Renal cortical epithelial cell (primary cell): ENCODE data around the gene RNF224. TPM values are rescaled to one million over a fixed set of nuclear protein-coding genes. Genes with fewer than 3 reads are reported as not detected.

Experiments
- DNase-seq: peaks from one replicate; pipeline ENCODE4 v3.0.0-alpha.2; 2011; ENCODE audit warnings: low read depth
- total RNA-seq: library from RNA; depleted of rRNA; stranded (reverse); fragments of >200 nt; gene quantifications from 2 replicates; pipeline ENCODE4 v1.2.3, GENCODE V29; 2014

The RNF224 gene
- total RNA-seq, 1 donor from 2014 or later = 0.15 TPM

DNA sequence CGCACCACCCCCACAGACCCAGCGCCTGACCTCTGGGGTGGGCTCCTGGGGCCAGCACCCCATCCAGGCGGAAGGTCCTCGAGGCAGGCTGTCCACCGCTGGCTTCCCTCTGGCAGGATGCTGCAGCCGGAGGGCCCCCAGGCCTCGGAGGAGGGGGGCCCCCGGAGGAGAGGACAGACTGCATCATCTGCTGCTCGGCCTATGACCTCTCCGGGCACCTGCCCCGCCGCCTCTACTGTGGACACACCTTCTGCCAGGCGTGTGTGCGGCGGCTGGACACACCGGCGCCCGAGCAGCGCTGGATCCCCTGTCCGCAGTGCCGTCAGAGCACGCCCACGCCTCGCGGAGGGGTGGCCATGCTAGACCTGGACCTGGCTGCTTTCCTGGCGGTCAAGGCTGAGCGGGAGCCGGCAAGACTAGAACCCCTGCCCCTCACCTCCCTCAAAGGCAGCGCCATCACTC, 1.2 kb downstream of the RNF224 start:
- DNase-seq = no peak

DNA sequence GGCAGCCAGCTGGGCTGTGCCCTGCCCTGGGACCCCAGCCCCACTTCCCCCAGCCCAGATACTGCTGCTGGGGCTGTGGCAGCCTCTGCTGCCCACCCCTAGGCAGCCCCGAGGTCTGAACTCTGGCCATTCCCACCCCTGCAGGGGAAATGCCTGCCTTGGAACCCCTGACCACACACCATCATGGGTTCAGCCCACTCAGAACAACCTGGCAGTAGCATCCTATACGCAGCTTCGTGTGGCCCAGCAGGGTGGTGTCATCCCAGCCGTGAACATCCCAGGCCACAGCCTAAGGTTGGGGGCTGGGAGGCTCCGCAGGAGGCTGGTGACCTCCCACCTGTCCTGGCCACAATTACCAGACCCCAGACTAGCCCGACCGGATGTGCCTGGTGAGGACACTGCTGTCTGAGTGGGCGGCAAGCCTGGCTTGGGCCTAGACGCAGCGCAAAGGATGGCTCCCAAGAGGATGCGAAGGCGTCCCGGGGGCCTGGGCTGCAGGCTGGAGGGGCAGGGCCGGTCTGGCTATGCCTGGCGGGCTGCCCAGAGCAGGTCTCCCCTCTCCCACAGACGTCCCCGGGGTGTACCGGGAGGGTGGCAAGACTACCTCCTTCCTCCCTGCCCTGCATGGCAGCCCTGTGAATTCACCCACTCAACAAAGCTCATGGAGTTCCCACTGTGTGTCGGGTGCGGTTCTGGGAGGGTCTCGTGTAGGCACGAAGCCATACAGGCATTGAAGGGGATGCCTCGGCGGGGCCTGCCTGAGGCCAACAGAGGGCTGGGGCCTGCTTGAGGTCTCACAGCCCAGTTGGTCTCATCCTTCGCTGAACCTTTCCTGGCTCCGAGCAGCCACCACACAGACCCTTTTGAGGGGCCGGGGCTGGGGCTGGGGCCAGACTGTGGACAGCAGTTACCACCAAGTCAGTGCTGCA, 1.9 kb downstream of the RNF224 start:
- no peak for DNase-seq

DNA sequence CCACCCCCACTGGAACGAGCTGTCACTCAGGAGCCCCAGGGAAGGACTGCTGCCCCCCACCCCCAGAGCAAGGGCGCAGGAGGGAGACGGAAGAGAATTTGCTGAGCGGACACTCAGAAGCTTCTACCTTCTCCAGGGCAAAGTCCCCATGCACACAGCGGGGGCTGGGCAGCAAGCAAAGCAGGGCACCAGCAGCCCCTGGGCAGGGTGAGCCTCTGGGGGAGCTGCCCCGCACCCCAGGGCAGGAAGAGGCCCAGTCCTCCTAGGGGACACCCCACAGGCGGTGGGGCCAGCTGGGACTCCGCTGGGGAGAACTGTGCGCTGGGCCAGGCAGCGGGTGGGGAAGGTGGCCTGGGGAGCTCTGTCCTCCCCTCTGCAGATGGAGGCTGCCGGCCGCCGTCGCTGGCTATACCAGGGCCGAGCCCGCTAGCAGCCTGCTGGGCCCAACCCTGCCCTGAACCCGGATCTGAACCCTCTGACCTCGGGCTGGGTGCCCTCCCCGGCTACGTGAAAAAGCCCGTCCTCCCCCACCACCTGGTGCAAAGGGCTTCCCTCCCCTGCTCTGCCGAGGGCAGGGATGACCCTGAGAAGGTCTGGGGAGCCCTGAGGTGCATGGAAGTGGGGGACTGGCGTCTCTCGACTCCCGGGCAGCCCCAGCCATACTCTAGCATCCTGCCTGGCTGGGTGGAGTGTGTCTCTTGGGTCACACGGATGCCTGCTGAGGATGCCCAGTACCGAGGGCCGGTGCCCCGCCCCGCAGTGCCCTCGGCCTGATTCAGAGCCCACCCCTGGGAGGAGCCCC, 2.8 kb downstream of the RNF224 start:
- no peak for DNase-seq

DNA sequence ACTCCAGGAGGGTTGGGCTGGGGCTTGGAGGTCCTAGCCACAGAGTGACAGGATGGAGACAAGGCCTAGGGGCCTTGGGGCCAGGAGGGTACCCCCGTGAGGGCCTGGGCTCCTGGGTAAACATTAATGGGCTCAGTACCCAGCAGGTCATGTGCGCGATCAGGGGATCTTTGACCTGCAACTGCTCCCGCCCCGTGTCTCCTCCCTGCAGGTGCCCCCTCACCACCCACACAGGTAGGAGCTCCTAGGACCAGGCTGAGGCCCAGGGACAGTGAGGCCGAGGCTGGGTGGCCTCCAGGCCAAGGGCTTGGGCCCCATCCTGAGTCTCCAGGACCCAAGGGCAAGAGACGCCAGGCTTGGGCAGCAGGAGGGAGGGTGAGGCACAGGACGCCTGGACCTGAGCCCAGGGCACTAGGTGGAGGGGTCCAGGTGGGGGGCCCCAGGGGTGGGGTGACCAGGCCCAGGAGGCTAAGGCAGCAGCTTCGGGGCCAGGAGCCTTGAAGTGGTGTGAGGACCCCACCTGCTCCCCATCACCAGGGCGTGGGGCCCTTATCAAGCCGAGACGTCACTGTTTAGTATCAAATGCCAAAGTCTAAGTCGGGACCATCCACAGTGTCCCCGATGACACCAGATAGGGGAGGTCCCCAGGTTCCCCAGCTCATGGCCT, 3.5 kb downstream of the RNF224 start, which contains the start of gene SLC34A3:
SLC34A3 (plus strand) TSS at position 197 of the 667 bp plus-strand sequence. CDS start 802 bp downstream, outside the sequence.
- no peak for DNase-seq

DNA sequence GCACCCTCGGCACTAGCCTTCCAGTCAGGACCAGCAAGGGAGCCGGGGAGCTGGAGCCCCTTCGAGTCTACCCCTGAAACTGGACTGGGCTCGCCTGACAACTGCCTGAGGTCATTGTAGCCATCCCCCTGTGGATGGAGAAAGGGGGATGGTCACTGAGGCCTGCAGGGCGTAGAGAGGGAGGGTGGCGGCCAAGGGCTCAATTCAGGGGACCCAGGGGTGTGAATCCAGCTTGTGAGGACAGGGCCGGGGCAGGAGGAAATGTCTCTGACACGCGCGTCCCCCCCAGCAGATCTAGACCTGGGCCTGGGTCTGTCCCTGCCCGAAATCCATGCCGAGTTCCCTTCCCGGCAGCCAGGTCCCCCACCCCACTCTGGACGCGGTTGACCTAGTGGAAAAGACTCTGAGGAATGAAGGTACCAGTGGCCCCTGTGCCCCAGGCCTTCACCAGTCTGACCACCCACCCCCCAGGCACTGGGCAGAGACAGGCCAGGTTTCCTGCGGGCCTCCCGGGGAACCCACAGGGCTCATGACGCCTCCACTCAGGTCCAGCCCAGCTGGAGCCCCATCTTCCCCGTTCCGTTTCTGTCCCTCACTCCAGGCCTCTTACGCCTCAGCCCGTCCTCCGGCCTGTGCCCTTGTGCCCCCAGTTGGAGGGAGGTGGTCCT, 4.2 kb downstream of the RNF224 start:
- DNase-seq = no peak

DNA sequence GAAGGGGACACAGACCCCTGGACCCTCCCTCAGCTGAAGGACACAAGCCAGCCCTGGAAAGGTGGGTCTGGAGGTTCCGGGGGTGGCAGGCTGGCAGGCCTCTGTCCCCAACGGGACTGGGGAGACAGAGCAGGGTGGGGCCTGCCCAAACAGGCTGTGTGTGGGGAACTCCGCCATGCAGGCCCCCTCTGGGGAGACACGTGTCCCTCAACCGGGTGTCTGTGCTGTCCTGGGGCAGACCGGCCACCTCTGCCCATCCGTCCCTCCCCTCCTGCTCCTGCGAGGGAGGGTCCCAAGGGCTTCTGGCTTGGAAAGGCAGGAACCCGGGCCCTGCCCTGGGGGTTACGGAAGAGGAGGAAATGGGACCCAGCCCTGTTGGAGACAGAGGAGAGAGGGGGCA, 4.8 kb downstream of the RNF224 start:
- no peak for DNase-seq

DNA sequence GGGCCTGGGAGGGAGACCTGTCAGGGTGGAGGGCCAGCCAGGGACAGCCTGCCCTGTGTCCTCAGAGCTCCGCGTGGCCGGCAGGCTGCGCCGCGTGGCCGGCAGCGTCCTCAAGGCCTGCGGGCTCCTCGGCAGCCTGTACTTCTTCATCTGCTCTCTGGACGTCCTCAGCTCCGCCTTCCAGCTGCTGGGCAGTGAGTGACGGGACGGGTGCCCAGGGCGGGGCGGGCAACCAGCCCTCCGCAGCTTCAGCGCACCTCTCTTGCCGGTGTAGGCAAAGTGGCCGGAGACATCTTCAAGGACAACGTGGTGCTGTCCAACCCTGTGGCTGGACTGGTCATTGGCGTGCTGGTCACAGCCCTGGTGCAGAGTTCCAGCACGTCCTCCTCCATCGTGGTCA, 5.2 kb downstream of the RNF224 start:
- no peak for DNase-seq

DNA sequence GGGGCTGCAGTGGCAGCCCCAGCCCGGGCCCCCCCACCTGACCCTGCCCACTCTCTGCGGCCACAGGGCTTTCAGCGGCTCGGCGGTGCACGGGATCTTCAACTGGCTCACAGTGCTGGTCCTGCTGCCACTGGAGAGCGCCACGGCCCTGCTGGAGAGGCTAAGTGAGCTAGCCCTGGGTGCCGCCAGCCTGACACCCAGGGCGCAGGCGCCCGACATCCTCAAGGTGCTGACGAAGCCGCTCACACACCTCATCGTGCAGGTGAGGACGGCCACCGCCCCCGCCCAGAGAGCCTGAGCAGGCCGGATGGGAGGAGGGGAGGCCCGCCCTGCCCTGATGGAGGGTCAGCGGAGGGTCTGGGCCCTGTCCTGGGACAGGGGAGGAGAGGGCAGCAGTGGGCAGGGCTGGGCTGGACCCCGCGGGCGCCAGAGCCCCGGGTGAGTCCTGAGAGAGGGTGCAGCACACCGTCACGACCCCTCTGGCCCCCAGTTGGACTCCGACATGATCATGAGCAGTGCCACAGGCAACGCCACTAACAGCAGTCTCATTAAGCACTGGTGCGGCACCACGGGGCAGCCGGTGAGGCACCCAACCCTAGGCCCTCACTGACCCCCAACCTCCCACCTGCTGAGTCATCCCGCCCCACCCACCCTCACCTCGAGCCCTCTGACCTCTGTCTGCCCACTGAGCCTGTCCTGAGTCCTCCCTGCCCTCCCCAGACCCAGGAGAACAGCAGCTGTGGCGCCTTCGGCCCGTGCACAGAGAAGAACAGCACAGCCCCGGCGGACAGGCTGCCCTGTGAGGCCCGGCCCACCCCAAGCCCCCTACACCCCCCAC, 6.1 kb downstream of the RNF224 start:
- no peak for DNase-seq

DNA sequence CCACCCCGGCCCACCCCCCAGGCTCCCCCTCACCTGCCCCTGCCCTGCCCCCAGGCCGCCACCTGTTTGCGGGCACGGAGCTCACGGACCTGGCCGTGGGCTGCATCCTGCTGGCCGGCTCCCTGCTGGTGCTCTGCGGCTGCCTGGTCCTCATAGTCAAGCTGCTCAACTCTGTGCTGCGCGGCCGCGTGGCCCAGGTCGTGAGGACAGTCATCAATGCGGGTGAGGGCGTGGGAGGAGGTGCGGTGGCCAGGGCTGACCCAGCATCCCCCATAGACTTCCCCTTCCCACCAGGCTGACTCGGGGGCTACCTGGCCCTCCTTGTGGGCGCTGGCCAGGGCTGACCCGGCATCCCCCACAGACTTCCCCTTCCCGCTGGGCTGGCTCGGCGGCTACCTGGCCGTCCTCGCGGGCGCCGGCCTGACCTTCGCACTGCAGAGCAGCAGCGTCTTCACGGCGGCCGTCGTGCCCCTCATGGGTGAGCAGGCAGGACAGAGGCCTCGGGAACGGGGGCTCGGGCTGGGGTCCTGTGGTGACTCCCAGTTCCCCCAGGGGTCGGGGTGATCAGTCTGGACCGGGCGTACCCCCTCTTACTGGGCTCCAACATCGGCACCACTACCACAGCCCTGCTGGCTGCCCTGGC, 6.9 kb downstream of the RNF224 start:
- no peak for DNase-seq

DNA sequence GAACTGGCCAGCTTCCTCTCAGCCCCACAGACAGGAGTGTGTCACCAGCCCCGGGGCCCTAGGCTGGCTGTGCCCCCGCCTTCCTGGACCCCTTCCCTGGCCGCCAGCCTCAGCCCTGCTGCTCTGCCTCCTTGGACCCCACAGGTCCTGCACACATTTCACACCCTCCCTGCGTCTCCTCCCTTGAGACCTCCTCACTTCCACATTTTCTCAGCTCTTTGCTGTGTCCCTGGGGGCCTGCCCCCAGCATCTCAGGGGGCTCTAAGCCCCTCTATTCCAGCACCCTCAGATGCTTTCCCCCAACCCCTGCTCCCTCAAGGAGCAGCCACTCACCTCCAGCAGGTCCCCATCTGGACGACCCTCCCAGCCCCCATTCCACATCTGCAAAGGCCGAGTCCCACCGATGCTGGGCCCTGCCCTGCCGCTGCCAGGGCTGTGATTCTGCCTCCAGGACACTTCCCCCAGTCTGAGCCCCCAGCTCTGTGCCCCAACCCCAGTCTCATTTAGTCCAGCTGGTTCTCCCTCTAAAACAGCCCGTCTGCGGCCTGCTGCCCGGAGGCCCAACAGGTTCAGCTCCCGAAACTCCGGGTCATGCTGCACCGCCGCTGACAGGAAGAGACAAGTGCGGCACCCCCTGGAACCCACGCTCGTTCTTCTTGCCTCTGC, 7.6 kb downstream of the RNF224 start:
- DNase-seq = no peak

DNA sequence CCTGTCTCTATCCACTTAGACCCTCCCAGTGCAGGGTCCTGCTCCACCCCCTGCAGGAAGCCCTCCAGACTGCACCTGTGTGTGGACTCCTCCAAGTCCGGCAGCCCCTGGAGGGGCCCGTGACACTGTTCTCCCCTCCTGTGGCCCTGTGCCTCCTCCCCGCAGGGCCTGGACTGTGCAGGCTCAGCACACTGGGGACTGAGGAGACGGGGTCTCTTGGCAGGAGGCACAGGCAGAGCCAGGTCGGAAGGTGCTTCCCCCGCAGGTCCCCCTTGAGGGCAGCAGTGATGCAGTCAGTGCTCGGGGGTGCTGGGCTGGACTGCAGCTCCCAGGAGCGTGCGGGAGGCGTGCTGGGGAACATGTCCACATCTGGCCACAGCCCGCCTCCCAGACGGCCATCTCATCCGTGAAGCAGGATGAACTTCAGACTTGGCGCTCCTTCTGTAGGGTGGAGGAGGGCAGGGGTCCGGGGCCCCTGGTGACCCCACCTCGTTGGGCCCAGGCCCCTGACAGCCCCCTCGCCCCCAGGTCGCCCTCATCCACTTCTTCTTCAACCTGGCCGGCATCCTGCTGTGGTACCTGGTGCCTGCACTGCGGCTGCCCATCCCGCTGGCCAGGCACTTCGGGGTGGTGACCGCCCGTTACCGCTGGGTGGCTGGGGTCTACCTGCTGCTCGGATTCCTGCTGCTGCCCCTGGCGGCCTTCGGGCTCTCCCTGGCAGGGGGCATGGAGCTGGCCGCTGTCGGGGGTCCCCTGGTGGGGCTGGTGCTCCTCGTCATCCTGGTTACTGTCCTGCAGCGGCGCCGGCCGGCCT, 8.3 kb downstream of the RNF224 start:
- DNase-seq = no peak

DNA sequence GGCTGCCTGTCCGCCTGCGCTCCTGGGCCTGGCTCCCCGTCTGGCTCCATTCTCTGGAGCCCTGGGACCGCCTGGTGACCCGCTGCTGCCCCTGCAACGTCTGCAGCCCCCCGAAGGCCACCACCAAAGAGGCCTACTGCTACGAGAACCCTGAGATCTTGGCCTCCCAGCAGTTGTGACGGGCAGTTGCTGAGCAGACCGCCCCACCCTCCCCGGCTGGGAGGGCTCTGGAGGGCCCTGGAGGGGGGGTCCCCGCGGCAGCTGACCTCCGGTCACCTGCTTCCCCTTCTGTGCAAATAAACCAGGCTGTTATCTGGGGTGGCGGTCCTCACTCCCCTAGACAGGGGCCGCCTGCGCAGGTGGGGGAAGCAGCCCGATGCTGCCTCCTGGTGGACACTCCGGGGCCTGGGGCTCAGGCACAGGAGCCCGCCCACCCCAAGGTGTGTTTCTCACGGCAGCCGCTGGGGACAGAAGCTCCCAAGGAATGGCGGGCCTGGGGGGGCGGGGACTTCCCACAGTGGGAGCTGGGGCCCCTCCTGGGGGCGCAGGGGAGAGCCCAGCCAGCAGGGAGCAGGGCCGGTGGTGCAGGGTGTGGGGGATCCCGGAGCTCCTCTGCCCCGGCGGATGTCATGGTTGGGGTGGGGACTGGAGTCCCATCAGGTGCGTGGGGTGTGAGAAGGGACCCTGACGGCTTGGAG, 9.1 kb downstream of the RNF224 start:
- DNase-seq = peak; percentile 40

DNA sequence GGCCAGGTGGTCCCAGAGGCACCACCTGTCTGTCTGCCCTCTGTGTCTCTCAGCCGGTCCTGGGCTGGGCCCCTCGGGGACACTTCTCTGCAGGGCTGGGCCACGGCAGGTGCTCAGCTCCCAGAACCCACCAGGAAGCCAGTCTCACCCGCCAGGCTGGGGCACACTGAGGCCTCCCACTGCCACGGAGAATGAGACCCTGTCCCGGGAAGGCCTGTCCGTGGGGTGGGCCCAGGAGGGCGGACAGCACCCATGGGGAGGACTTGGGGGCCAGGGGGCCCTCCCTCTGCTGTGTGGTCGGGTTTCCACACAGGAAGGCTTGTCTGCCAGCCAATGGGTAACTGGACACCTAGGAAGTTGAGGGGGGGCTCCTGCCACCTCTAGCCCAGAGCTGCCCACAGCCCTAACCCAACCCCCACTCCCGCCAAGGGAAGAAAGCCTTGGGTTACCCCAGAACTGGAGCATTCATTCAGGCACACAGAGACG, 9.7 kb downstream of the RNF224 start:
- DNase-seq = no peak

DNA sequence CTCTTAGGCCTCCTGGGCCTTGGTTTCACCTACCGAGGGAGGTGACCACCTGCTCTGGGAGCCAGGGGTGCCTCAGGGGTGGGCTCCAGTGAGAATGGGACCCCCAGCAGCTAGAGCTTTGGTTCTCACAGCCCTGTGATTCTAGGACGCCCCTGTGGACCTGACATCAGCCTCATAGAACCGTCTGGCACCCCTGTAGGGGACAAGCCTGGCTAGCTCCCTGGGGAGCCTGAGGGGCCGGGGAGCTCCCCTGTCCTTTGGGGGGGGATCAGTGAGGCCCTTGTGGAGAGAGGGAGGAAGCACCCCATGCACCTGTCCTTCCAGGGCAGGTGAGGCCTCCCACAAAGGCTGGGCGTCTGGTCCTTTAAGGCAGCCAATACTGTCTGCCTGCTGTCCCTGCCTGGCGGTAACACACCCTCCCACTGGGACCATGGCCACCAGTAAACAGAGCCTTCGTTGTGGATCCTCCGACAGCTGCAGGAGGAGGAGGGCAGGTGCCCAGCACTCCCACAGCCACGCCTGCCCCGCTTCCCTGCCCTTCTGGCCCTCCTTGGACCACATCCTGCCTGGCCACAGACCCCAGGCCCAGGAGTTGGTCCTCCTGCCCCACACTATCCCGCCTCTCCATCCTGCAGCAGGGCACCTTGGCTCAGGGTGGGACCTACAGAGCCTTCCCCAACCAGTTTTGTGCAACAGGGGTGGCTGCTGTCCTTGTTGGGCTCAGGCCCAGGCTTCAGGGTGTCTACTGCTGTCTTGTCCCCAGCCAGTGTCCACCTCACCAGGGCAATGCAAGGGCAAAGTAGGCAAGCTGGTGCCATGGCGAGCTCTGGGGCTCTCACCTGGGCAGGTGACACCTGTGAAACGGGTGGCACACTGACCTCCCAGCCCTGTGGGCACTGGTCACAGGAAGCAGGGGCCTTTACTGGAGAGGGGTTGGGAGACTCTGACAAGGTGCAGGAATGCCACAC, 10.7 kb downstream of the RNF224 start:
- DNase-seq = no peak

DNA sequence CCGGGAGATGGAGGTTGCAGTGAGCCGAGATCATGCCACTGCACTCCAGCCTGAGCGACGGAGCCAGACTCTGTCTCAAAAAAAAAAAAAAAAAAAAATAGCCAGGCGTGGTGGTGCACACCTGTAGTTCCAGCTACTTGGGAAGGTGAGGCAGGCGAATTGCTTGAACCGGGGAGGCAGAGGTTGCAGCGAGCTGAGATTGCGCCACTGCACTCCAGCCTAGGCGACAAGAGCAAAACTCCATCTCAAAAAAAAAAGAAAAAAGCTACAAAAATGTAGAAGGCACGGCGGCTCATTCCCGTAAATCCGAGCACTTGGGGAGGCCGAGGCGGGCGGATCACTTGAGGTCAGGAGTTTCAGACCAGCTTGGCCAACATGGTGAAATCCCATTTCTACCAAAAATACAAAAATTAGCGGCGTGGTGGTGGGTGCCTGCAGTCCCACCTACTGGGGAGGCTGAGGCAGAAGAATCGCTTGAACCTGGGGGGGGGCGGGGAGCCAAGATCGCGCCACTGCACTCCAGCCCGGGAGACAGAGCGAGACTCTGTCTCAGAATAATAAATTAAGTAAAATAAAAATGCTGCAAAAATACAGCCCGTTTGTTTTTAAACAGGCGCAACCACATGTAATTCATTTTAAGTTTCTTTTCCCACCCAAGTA, 12.4 kb downstream of the RNF224 start:
- peak; percentile 27 for DNase-seq

DNA sequence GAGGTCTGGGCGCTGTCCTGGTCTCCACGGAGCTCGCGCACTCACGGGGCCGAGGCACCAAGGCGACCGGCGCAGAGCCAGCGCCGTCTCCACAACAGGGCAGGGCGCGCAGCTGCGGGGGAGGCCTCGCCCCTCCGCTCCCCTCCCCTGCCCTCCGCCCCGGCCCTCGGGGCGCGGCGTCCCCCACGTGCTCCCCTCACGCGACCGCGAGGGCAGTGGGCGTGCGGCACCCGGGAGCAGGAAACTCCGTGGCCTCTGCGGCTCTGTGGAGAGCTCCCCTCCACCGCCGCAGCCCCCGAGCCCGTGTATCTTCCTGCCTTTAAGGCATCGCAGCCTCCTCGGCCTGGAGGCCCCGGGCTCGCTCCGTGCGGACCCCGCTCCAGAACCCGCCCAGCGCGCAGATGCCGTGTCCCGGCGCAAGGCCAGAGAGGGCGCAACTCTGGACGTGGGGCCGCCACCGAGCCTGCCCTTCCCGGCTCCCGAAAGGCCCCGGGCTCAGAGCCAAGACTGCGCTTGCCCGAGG, 13.1 kb downstream of the RNF224 start:
- peak; percentile 31 for DNase-seq
